D721Med (cell line): ENCODE data around the gene TARS1.

Source experiments
- DNase-seq: peaks from one replicate; pipeline ENCODE4 v3.0.0; 2011; ENCODE audit warnings: low spot score; ENCODE audit not compliant: insufficient read length
- FAIRE-seq: peaks from 2 replicates; lab custom pipeline; 2011; peaks lifted over from hg19 to GRCh38; lab: Jason Lieb, UNC
- TF ChIP-seq, protein P1 (sequence below): IDR thresholded peaks from 2 replicates; pipeline ENCODE4 v1.5.1; 2012; ENCODE audit warnings: mild to moderate bottlenecking, control low read depth; ENCODE audit not compliant: insufficient read depth; ENCODE audit errors: missing control alignments

Gene TARS1

DNA sequence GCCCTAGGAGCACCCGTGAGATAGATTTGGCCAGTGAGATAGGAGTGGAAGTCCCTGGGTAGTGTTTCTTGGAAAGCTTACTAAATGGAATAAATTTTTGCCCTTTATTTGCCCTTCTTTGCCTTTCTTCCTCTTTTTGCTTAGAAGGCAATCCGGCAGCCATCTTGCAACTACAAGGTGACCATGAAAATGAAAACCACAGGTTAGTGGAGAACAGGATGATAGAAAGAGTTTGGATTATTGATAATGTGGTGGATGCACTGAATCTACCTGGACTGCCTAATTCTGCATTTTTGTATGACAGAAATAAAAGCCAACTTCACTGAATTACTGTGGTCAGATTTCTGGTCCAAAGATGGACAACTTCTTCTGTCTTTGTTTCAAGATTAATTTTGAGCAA is 33.2 kb downstream of the TARS1 start:
- DNase-seq: no peak
- no peak for FAIRE-seq
- TF ChIP-seq, protein P1, sequence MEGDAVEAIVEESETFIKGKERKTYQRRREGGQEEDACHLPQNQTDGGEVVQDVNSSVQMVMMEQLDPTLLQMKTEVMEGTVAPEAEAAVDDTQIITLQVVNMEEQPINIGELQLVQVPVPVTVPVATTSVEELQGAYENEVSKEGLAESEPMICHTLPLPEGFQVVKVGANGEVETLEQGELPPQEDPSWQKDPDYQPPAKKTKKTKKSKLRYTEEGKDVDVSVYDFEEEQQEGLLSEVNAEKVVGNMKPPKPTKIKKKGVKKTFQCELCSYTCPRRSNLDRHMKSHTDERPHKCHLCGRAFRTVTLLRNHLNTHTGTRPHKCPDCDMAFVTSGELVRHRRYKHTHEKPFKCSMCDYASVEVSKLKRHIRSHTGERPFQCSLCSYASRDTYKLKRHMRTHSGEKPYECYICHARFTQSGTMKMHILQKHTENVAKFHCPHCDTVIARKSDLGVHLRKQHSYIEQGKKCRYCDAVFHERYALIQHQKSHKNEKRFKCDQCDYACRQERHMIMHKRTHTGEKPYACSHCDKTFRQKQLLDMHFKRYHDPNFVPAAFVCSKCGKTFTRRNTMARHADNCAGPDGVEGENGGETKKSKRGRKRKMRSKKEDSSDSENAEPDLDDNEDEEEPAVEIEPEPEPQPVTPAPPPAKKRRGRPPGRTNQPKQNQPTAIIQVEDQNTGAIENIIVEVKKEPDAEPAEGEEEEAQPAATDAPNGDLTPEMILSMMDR: no peak

DNA sequence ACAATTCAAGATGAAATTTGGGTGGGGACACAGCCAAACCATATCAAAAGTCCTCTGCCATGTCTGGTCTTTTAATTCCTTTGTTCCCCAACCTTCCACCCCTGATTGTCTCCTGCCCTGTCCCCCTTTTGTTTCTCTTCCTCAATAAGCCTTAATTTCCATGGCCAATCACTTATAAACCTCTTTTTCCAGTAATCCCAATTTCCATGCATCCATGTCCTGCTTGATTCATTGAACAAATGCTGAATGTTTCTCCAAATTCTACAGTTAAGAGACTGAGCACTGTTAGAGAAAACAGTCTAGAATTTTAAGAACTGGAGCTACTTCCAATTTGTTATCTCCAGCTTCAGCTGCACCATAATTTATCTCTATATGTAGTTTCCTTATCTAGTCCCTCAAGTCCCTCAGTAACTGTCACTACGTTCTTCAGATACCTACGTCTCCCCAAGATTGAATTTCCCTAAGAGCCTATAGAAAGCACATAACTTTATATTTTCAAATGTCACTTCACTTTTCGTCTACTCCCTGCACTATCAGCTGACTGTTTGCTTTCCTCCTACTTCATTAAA is 34.2 kb downstream of the TARS1 start:
- FAIRE-seq (no peak), DNase-seq (no peak)
- TF ChIP-seq, protein P1: no peak

DNA sequence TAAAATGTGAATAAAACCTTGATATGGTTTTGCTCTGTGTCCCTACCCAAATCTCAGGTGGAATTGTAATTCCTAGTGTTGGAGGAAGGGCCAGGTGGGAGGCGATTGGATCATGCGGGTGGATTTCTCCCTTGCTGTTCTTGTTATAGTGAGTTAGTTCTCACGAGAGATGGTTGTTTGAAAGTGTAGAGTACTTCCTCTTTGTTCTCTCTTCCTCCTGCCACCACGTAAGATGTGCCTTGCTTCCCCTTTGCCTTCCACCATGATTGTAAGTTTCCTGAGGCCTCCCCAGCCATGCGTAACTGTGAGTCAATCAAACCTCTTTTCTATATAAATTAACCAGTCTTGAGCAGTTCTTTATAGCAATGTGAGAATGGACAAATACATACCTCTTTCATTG is 34.9 kb downstream of the TARS1 start:
- FAIRE-seq (no peak), DNase-seq (no peak)
- TF ChIP-seq, protein P1: no peak

DNA sequence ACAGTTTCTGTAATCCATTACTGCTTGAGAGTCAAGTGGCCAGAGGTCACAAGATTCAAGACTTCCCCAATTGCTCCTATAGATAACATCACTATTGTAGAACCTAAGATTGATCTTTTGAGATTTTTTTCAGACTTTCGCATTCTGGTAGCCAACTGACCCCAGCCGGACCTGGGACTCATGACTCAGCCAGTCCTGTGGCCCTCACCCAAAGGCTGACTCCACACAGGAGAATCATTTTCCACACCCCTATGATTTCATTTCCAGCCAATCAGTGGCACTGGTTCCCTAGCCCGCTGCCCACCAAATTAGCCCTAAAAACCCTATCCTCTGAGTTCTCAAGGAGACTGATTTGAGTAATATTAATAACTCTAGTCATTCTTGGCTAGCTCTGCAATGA is 36.2 kb downstream of the TARS1 start:
- TF ChIP-seq, protein P1: no peak
- DNase-seq: no peak
- FAIRE-seq: no peak

DNA sequence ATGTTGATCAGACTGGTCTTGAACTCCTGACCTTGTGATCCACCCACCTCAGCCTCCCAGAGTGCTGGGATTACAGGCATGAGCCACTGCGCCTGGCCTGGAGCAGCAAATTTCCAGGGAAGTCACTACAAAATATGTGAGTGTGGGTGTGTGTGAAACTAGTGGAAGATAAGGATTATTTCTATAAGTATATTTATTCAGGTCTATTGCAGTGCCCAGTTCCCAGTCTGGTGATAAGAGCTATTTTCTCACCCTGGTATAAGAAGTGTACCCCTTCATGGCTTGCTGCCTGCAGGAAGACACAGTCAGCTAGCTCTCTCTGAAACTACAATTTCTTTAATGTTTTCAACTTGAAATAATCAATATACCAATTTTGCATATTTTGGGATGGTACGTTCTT is 37.1 kb downstream of the TARS1 start:
- TF ChIP-seq, protein P1: no peak
- no peak for DNase-seq
- FAIRE-seq: no peak

DNA sequence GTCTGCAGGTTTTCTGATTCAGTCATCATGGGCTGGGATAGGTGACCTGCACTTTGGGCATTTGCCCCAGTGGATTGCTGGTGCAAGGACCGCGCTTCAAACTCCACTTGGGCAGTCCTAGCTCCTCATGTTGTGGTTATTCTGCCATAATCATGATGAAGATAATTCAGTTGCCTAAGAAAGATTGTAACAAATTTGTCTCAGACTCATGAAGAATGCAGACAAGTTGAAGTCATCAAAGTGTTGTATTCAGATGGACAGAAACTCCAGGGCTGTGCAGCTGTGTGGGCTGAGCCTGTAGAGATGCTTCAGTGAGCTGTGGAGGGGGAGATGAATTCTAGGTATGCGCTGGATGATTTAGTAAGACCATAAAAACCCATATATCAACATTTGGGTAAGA is 38.5 kb downstream of the TARS1 start:
- TF ChIP-seq, protein P1: no peak
- FAIRE-seq (no peak), DNase-seq (no peak)

DNA sequence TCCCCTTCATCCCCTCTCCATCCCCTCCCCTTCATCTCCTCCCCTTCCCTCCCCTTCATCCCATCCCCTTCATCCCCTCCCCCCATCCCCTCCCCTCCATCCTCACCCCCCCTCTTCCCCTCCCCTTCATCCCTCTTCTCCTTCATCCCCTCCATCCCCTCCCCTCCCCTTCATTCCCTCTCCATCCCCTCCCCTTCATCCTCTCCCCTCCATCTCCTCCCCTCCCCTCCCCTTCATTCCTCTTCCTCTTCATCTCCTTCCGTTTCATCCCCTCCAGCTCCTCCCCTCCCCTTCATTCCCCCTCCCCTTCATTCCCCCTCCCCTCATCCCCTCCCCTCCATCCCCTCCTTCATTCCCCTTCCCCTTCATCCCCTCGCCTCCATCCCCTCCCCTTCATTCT is 40.1 kb downstream of the TARS1 start:
- TF ChIP-seq, protein P1: no peak
- FAIRE-seq (no peak), DNase-seq (no peak)
